Trophoblast cell (in vitro differentiated cells and primary cell): ENCODE results near the gene TMED3.
A peak's percentile ranks its signal among the peaks of the same experiment; 100 is the strongest.

ENCODE experiments used
- DNase-seq, 2 donors: peaks; one replicate each; pipeline ENCODE4 v3.0.0-alpha.2; 2016
- H2AFZ ChIP-seq: 2 replicates; pipeline ENCODE4 v1.6.1; 2013; ENCODE audit warnings: low read length, moderate library complexity, mild to moderate bottlenecking; ENCODE audit not compliant: insufficient read depth, poor library complexity
- H2AK5ac ChIP-seq: 2 replicates; pipeline ENCODE4 v1.6.1; 2013; ENCODE audit warnings: mild to moderate bottlenecking, low read length
- H2BK120ac ChIP-seq: 2 replicates; pipeline ENCODE4 v1.6.1; 2013; ENCODE audit warnings: low read length, mild to moderate bottlenecking, moderate library complexity; ENCODE audit not compliant: insufficient read depth, poor library complexity
- H2BK12ac ChIP-seq: 2 replicates; pipeline ENCODE4 v1.6.1; 2013; ENCODE audit warnings: mild to moderate bottlenecking, low read length, moderate library complexity
- H2BK5ac ChIP-seq: 2 replicates; pipeline ENCODE4 v1.6.1; 2013; ENCODE audit warnings: low read length, low read depth, moderate library complexity, mild to moderate bottlenecking; ENCODE audit not compliant: poor library complexity
- H3K14ac ChIP-seq: 2 replicates; pipeline ENCODE4 v1.6.1; 2013; ENCODE audit warnings: mild to moderate bottlenecking, low read length
- H3K18ac ChIP-seq: 2 replicates; pipeline ENCODE4 v1.6.1; 2013; ENCODE audit warnings: mild to moderate bottlenecking, low read length
- H3K23ac ChIP-seq: 2 replicates; pipeline ENCODE4 v1.6.1; 2013; ENCODE audit warnings: low read length
- H3K27ac ChIP-seq: 2 replicates; pipeline ENCODE4 v1.5.1; 2013; ENCODE audit warnings: low read depth, mild to moderate bottlenecking, inconsistent platforms, low read length, moderate library complexity
- H3K27me3 ChIP-seq: 2 replicates; pipeline ENCODE4 v1.6.1; 2013; ENCODE audit warnings: inconsistent platforms, mild to moderate bottlenecking, low read length, moderate library complexity; ENCODE audit not compliant: insufficient read depth
- H3K36me3 ChIP-seq, 2 experiments: 1 replicate in 1 of 2; 2 replicates in 1 of 2; pipeline ENCODE4 v1.6.1; 2013; ENCODE audit warnings: low read length in 2 of 2, mild to moderate bottlenecking in 2 of 2, moderate library complexity in 1 of 2; ENCODE audit not compliant: insufficient read depth in 2 of 2, control insufficient read depth in 1 of 2
- H3K4ac ChIP-seq: 2 replicates; pipeline ENCODE4 v1.6.1; 2013; ENCODE audit warnings: low read depth, mild to moderate bottlenecking, low read length, moderate library complexity
- H3K4me1 ChIP-seq, 2 experiments: 1 replicate in 1 of 2; 2 replicates in 1 of 2; pipeline ENCODE4 v1.6.1; 2013; ENCODE audit warnings: low read length in 2 of 2, mild to moderate bottlenecking in 2 of 2, moderate library complexity in 1 of 2; ENCODE audit not compliant: insufficient read depth in 2 of 2, control insufficient read depth in 1 of 2
- H3K4me2 ChIP-seq: 2 replicates; pipeline ENCODE4 v1.6.1; 2013; ENCODE audit warnings: inconsistent platforms, mild to moderate bottlenecking, low read length, moderate library complexity
- H3K4me3 ChIP-seq: 2 replicates; pipeline ENCODE4 v1.5.1; 2013; ENCODE audit warnings: mild to moderate bottlenecking, low read depth, low read length, inconsistent platforms
- H3K79me1 ChIP-seq: one replicate; pipeline ENCODE4 v1.6.1; 2013; ENCODE audit warnings: low read length
- H3K79me2 ChIP-seq: 2 replicates; pipeline ENCODE4 v1.6.1; 2013; ENCODE audit warnings: low read length, mild to moderate bottlenecking; ENCODE audit not compliant: control insufficient read depth, insufficient read depth, poor library complexity
- H3K9ac ChIP-seq: 2 replicates; pipeline ENCODE4 v1.6.1; 2013; ENCODE audit warnings: mild to moderate bottlenecking, low read length
- H3K9me3 ChIP-seq: 2 replicates; pipeline ENCODE4 v1.6.1; 2013; ENCODE audit warnings: low read depth, mild to moderate bottlenecking, control low read depth, inconsistent platforms, low read length; ENCODE audit not compliant: insufficient read depth
- H4K12ac ChIP-seq: 2 replicates; pipeline ENCODE4 v1.6.1; 2013; ENCODE audit warnings: low read depth, mild to moderate bottlenecking, low read length, moderate library complexity
- H4K8ac ChIP-seq: 2 replicates; pipeline ENCODE4 v1.6.1; 2013; ENCODE audit warnings: low read depth, mild to moderate bottlenecking, low read length, moderate library complexity
- H4K91ac ChIP-seq: one replicate; pipeline ENCODE4 v1.6.1; 2013; ENCODE audit warnings: low read depth, mild to moderate bottlenecking, low read length, moderate library complexity
- WGBS: extraction: QIAGEN DNeasy Blood & Tissue Kit; methylation state at CpG from one replicate; pipeline ENCODE4 v1.1.7; 2013; ENCODE audit warnings: missing lambda C conversion rate; ENCODE audit not compliant: insufficient read length, insufficient coverage; ENCODE audit errors: extremely low coverage; 5-methylcytosine and 5-hydroxymethylcytosine counted together

TMED3 gene

DNA sequence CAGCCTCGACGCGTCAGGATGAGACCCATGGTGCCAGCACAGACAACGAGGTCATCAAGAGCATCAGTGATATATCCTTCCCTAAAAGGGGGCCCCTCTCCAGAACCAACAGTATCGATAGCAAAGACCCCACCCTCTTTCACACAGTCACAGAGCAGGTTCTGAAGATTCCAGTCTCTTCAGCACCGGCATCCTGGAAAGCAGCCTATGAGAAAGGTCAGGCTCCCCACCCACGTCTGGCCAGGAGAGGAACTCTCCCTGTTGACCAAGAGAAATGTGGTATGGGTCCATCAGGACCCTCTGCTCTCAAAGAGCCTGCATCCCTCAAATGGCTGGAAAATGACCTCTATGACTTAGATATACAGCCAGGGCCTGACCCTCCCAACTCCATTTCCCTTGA is 16.8 kb upstream of the TMED3 start:
- no peaks in the 10 kb centered on the region for H3K9me3 ChIP-seq
- no peak overlapping the region for H2BK12ac ChIP-seq
- H4K91ac ChIP-seq, result no peak overlapping the region
- no peak overlapping the region for H3K4ac ChIP-seq
- no peak overlapping the region for H3K27ac ChIP-seq
- H2BK5ac ChIP-seq, result no peak overlapping the region
- no peak overlapping the region for H2AFZ ChIP-seq
- no peak overlapping the region for H2AK5ac ChIP-seq
- H4K12ac ChIP-seq, result no peak overlapping the region
- no peak overlapping the region for H4K8ac ChIP-seq
- no peaks in the 10 kb centered on the region for H3K36me3 ChIP-seq
- no peak overlapping the region for H3K23ac ChIP-seq
- no peak overlapping the region for H3K14ac ChIP-seq
- H3K4me3 ChIP-seq, result no peak overlapping the region
- DNase-seq, result no peak
- no peaks in the 10 kb centered on the region for H3K79me1 ChIP-seq
- H2BK120ac ChIP-seq, result no peak overlapping the region
- no CpG with 5 or more reads among the region's 7 CpGs for WGBS
- no peaks in the 10 kb centered on the region for H3K79me2 ChIP-seq
- H3K18ac ChIP-seq, result no peak overlapping the region
- no peaks in the 10 kb centered on the region for H3K4me1 ChIP-seq
- H3K9ac ChIP-seq, result no peak overlapping the region
- no peak overlapping the region for H3K4me2 ChIP-seq
- no peaks in the 10 kb centered on the region for H3K27me3 ChIP-seq

DNA sequence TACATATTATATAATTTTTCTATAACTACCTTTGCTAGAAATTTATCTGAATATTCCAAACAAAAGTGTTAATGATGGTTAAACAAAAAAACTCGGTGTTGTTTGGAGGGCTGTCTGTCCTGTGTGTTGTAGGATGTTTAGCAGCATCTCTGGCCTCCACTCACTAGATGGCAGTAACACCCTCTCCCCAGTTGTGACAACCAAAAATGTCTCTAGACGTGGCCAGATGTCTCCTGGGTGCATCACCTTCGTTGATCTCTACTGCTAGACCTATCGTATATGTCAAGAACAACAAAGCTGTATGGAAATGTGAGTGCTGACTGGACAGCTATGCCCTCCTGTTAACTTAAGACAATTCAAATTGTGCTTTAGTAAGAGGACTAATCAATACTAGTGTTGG is 14.3 kb upstream of the TMED3 start:
- no peak overlapping the region for H3K4me3 ChIP-seq
- H4K12ac ChIP-seq, result no peak overlapping the region
- H4K8ac ChIP-seq, result no peak overlapping the region
- H3K9me3 ChIP-seq, result no peaks in the 10 kb centered on the region
- H3K23ac ChIP-seq, result no peak overlapping the region
- no peaks in the 10 kb centered on the region for H3K4me1 ChIP-seq
- no peaks in the 10 kb centered on the region for H3K79me1 ChIP-seq
- H2BK120ac ChIP-seq, result no peak overlapping the region
- no peak overlapping the region for H3K18ac ChIP-seq
- no peaks in the 10 kb centered on the region for H3K79me2 ChIP-seq
- no peak overlapping the region for H3K9ac ChIP-seq
- H4K91ac ChIP-seq, result no peak overlapping the region
- DNase-seq, result no peak
- no peak overlapping the region for H2BK12ac ChIP-seq
- no peak overlapping the region for H2BK5ac ChIP-seq
- no peaks in the 10 kb centered on the region for H3K27me3 ChIP-seq
- H2AFZ ChIP-seq, result no peak overlapping the region
- no peak overlapping the region for H3K4ac ChIP-seq
- no peaks in the 10 kb centered on the region for H3K36me3 ChIP-seq
- no CpG with 5 or more reads among the region's 4 CpGs for WGBS
- H3K14ac ChIP-seq, result no peak overlapping the region
- H2AK5ac ChIP-seq, result no peak overlapping the region
- no peak overlapping the region for H3K27ac ChIP-seq
- no peak overlapping the region for H3K4me2 ChIP-seq

DNA sequence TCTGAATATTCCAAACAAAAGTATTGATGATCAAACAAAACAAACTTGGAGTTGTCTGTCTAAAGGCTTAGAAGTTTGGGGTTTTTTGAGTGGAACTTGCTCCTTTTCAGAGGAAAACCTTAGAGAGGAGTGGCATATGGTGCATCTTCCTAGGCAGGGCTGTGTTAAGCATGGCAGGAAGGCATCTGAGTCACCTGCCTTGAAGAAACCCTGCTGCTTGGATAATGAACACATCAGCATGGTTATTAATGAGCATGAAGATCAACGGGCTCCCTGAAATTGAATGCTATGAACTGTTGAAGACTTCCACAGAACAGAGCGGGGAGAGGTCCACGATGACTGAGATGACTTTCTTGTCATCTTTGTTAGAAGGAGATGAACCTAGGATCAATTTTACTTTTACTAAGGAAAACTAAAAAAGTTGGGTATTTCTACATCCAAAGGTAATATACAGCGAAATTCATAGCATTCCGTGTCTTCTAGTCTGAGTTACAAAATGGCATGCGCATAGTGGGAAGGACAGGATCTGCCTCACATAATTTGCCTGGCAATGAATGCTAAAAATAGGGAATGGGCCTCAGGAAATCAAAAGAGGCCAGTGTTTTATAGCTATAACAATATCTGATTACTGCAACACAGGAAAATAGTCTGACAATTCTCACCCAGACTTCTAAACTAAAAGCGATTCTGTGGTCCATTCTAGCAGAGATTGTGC is 11.6 kb upstream of the TMED3 start:
- H3K79me2 ChIP-seq, result no peaks in the 10 kb centered on the region
- no peak overlapping the region for H4K8ac ChIP-seq
- H4K91ac ChIP-seq, result no peak overlapping the region
- no peaks in the 10 kb centered on the region for H3K27me3 ChIP-seq
- WGBS, result no CpG with 5 or more reads among the region's 7 CpGs
- no peak overlapping the region for H3K4me2 ChIP-seq
- H3K4me1 ChIP-seq, result no peaks in the 10 kb centered on the region
- H3K9ac ChIP-seq, result no peak overlapping the region
- no peak overlapping the region for H2AK5ac ChIP-seq
- no peak overlapping the region for H3K4ac ChIP-seq
- no peak for DNase-seq
- no peak overlapping the region for H2BK5ac ChIP-seq
- peak overlapping the region; percentile 75 for H3K23ac ChIP-seq
- H3K4me3 ChIP-seq, result no peak overlapping the region
- H3K36me3 ChIP-seq, result no peaks in the 10 kb centered on the region
- H2AFZ ChIP-seq, result no peak overlapping the region
- no peak overlapping the region for H4K12ac ChIP-seq
- H2BK12ac ChIP-seq, result no peak overlapping the region
- no peak overlapping the region for H2BK120ac ChIP-seq
- H3K18ac ChIP-seq, result no peak overlapping the region
- H3K79me1 ChIP-seq, result no peaks in the 10 kb centered on the region
- no peak overlapping the region for H3K14ac ChIP-seq
- H3K9me3 ChIP-seq, result no peaks in the 10 kb centered on the region
- no peak overlapping the region for H3K27ac ChIP-seq

DNA sequence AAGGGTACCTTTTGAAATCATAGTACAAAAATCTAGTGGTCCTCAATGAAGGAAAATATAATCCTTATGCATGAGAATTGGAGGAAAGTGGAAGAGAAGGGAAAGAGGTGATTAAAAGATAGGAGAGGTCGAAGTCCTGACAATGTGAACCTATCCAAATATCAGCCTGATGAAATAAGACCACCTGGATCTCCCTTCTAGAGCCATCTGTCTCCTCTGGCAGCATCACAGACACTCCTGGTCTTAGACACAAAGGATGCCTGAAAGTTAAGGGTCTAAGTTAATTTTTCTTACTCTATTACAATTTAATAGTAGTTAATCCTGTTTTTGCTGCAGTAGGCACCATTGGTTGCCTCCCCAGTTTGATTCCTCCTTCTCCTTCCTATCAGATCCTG is 11.1 kb upstream of the TMED3 start:
- Histone ChIP-seq H3K9ac (no peak overlapping the region), H3K23ac (no peak overlapping the region), H4K12ac (no peak overlapping the region), H2AK5ac (no peak overlapping the region), H2BK12ac (no peak overlapping the region), H2BK120ac (no peak overlapping the region), H2AFZ (no peak overlapping the region), H3K27ac (no peak overlapping the region), H4K8ac (no peak overlapping the region), H3K4ac (no peak overlapping the region), H2BK5ac (no peak overlapping the region), H3K9me3 (no peaks in the 10 kb centered on the region), H3K79me2 (no peaks in the 10 kb centered on the region), H3K27me3 (no peaks in the 10 kb centered on the region), H3K4me3 (no peak overlapping the region), H3K79me1 (no peaks in the 10 kb centered on the region), H3K4me2 (no peak overlapping the region), H3K4me1 (no peaks in the 10 kb centered on the region), H3K18ac (no peak overlapping the region), H3K36me3 (no peaks in the 10 kb centered on the region), H4K91ac (no peak overlapping the region), H3K14ac (no peak overlapping the region)
- WGBS, result no CpG with 5 or more reads among the region's 1 CpG
- DNase-seq, result no peak
